Lower leg skin (tissue), 3 donors: ENCODE data around the gene CAMK2G.
"Not testable (repeated sequence)": the region's sequence is repeated elsewhere in the genome, so short reads cannot be mapped to it uniquely, and the experiment has no call there.

Experiments used
- POLR2A ChIP-seq, 2 donors: fragments of 450-650 bp; IDR thresholded peaks; one replicate each; pipeline ENCODE4 v1.6.1; 2016 to 2017; ENCODE audit warnings: antibody characterized with exemption in 2 of 2, mild to moderate bottlenecking in 1 of 2, moderate library complexity in 1 of 2
- TF ChIP-seq, protein P1 (sequence below), 3 donors: fragments of 450-650 bp; IDR thresholded peaks; one replicate each; pipeline ENCODE4 v1.5.1; 2016; ENCODE audit warnings: antibody characterized with exemption in 3 of 3, mild to moderate bottlenecking in 3 of 3, moderate library complexity in 2 of 3

GRCh38 chr10:73787031-73787800 lies 87.1 kb downstream of the CAMK2G start:
- not testable (repeated sequence) for TF ChIP-seq POLR2A (IDR thresholded peaks at IDR 0.05)
- TF ChIP-seq, protein P1, sequence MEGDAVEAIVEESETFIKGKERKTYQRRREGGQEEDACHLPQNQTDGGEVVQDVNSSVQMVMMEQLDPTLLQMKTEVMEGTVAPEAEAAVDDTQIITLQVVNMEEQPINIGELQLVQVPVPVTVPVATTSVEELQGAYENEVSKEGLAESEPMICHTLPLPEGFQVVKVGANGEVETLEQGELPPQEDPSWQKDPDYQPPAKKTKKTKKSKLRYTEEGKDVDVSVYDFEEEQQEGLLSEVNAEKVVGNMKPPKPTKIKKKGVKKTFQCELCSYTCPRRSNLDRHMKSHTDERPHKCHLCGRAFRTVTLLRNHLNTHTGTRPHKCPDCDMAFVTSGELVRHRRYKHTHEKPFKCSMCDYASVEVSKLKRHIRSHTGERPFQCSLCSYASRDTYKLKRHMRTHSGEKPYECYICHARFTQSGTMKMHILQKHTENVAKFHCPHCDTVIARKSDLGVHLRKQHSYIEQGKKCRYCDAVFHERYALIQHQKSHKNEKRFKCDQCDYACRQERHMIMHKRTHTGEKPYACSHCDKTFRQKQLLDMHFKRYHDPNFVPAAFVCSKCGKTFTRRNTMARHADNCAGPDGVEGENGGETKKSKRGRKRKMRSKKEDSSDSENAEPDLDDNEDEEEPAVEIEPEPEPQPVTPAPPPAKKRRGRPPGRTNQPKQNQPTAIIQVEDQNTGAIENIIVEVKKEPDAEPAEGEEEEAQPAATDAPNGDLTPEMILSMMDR (IDR thresholded peaks at IDR 0.05), result not testable (repeated sequence)
